Activated CD4-positive, alpha-beta T cell treated with anti-CD3 and anti-CD28 coated beads, Interleukin-2, amount 50 U/mL, for 4 hours (primary cell): Measurements from ENCODE around the gene PHRF1.

Experiments used
- DNase-seq, 2 experiments: peaks; one replicate each; pipeline ENCODE4 v3.0.0-alpha.2; 2020

PHRF1 gene

GRCh38 chr11:557328-558132, 18.7 kb upstream of the PHRF1 start:
- DNase-seq = no peak

- DNase-seq = no peak
These were observed 17.8 kb upstream of the PHRF1 start for GRCh38 chr11:558503-558902.

GRCh38 chr11:559020-559620, 17.1 kb upstream of the PHRF1 start:
- DNase-seq = no peak

- no peak for DNase-seq
These were observed 16.5 kb upstream of the PHRF1 start for GRCh38 chr11:559712-560304.

GRCh38 chr11:560305-561147, 15.7 kb upstream of the PHRF1 start, which contains the start of the genes LMNTD2 and RASSF7:
Gene LMNTD2, minus strand, starts transcription at chr11:560738. Its CDS starts 22 bp downstream, at chr11:560716.
Gene RASSF7, plus strand, starts transcription at chr11:560970. Its CDS starts 799 bp downstream, at chr11:561769.
- peak; percentile 96 for DNase-seq

GRCh38 chr11:561148-562003, 14.9 kb upstream of the PHRF1 start:
- no peak for DNase-seq

- no peak for DNase-seq
These were observed 14.1 kb upstream of the PHRF1 start for GRCh38 chr11:562046-562645.

- no peak for DNase-seq
These were observed 13.0 kb upstream of the PHRF1 start for GRCh38 chr11:563066-563811.

GRCh38 chr11:563812-564578, 12.3 kb upstream of the PHRF1 start:
- DNase-seq = no peak

GRCh38 chr11:565921-566509, 10.3 kb upstream of the PHRF1 start:
- no peak for DNase-seq

GRCh38 chr11:567011-567628, 9.2 kb upstream of the PHRF1 start:
- DNase-seq = no peak

- no peak for DNase-seq
These were observed 8.5 kb upstream of the PHRF1 start for GRCh38 chr11:567629-568292.

- DNase-seq = peak; percentile 78 to 79
These were observed 7.7 kb upstream of the PHRF1 start for GRCh38 chr11:568306-569157.

GRCh38 chr11:569158-569885, 6.9 kb upstream of the PHRF1 start:
- no peak for DNase-seq

GRCh38 chr11:571802-572185, 4.5 kb upstream of the PHRF1 start:
- DNase-seq = no peak

- no peak for DNase-seq
These were observed 3.0 kb upstream of the PHRF1 start for GRCh38 chr11:573146-573759.
